Ecto neural progenitor cell (in vitro differentiated cells): ENCODE data around the gene RNGTT.
"Not testable (repeated sequence)": the region's sequence is repeated elsewhere in the genome, so short reads cannot be mapped to it uniquely, and the experiment has no call there.

Experiments
- DNase-seq: peaks from one replicate; pipeline ENCODE4 v3.0.0-alpha.2; 2018; ENCODE audit warnings: low spot score

RNGTT gene

GRCh38 chr6:88807622-88808021, 155.8 kb downstream of the RNGTT start:
- DNase-seq = no peak

- no peak for DNase-seq
Observed at GRCh38 chr6:88806728-88807127, 156.7 kb downstream of the RNGTT start.

GRCh38 chr6:88804701-88805100, 158.7 kb downstream of the RNGTT start:
- DNase-seq = no peak

- DNase-seq = no peak
Observed at GRCh38 chr6:88785478-88785877, 177.9 kb downstream of the RNGTT start.

- peak; percentile 58 for DNase-seq
Observed at GRCh38 chr6:88780714-88781389, 182.6 kb downstream of the RNGTT start.

- no peak for DNase-seq
Observed at GRCh38 chr6:88775866-88776571, 187.4 kb downstream of the RNGTT start.

GRCh38 chr6:88768114-88768513, 195.3 kb downstream of the RNGTT start:
- not testable (repeated sequence) for DNase-seq

GRCh38 chr6:88764081-88764480, 199.3 kb downstream of the RNGTT start:
- DNase-seq = no peak

GRCh38 chr6:88763160-88763559, 200.3 kb downstream of the RNGTT start:
- no peak for DNase-seq

- no peak for DNase-seq
Observed at GRCh38 chr6:88761237-88762031, 202.0 kb downstream of the RNGTT start.

GRCh38 chr6:88760091-88760490, 203.3 kb downstream of the RNGTT start:
- DNase-seq = no peak

GRCh38 chr6:88750936-88751335, 212.5 kb downstream of the RNGTT start:
- no peak for DNase-seq

- DNase-seq = no peak
Observed at GRCh38 chr6:88749849-88750248, 213.6 kb downstream of the RNGTT start.

- no peak for DNase-seq
Observed at GRCh38 chr6:88748141-88748540, 215.3 kb downstream of the RNGTT start.

GRCh38 chr6:88741939-88742338, 221.5 kb downstream of the RNGTT start:
- no peak for DNase-seq

- no peak for DNase-seq
Observed at GRCh38 chr6:88741071-88741470, 222.3 kb downstream of the RNGTT start.

GRCh38 chr6:88734544-88734943, 228.9 kb downstream of the RNGTT start:
- DNase-seq = no peak

GRCh38 chr6:88730611-88731011, 232.8 kb downstream of the RNGTT start:
- no peak for DNase-seq

- DNase-seq = peak; percentile 54
Observed at GRCh38 chr6:88728756-88729155, 234.7 kb downstream of the RNGTT start.

- not testable (repeated sequence) for DNase-seq
Observed at GRCh38 chr6:88726409-88726808, 237.0 kb downstream of the RNGTT start.

GRCh38 chr6:88725111-88725975, 238.1 kb downstream of the RNGTT start:
- DNase-seq = peak; percentile 75

- no peak for DNase-seq
Observed at GRCh38 chr6:88722686-88723085, 240.7 kb downstream of the RNGTT start.
